ENCODE results near the gene SLC26A1.

DNA sequence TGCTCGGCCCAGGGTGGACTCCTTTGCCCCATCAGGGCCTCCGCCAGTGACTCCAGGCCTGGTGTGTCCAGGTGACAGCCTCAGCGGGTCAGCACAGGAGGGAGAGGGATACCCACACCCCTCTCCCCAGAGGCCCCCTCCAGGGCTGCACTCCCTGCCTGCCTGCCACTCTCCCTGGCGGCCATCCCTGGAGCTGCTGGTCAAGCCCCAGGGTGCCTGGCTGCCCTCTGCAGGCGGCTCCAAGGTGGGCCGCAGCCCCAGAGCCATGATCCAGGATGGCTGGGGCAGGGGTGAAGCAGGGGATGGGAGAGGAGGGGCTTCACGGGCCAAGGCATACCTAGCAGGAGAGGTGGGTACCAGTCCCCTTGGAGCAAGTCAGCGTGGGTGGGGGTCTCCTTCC, 22.0 kb upstream of the SLC26A1 start:
- TF ChIP-seq POLR2AphosphoS5 (IDR thresholded peaks at IDR 0.05; ENCODE audit: insufficient read depth in 1 of 2, low read depth in 1 of 2) (no peak), POLR2A (IDR thresholded peaks at IDR 0.05) (no peak)
- TF ChIP-seq, protein P1, sequence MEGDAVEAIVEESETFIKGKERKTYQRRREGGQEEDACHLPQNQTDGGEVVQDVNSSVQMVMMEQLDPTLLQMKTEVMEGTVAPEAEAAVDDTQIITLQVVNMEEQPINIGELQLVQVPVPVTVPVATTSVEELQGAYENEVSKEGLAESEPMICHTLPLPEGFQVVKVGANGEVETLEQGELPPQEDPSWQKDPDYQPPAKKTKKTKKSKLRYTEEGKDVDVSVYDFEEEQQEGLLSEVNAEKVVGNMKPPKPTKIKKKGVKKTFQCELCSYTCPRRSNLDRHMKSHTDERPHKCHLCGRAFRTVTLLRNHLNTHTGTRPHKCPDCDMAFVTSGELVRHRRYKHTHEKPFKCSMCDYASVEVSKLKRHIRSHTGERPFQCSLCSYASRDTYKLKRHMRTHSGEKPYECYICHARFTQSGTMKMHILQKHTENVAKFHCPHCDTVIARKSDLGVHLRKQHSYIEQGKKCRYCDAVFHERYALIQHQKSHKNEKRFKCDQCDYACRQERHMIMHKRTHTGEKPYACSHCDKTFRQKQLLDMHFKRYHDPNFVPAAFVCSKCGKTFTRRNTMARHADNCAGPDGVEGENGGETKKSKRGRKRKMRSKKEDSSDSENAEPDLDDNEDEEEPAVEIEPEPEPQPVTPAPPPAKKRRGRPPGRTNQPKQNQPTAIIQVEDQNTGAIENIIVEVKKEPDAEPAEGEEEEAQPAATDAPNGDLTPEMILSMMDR (IDR thresholded peaks at IDR 0.05), result no peak
